ENCODE measurements around the gene USP3.

GRCh38 chr15:63513728-63514127, 9.3 kb downstream of the USP3 start:
- no peak for TF ChIP-seq CTCF (conservative IDR thresholded peaks at IDR 0.05; ENCODE audit: low read depth, low read length)
- no peak for TF ChIP-seq MAZ (IDR thresholded peaks at IDR 0.05; ENCODE audit: borderline replicate concordance, low read depth, low read length)
- TF ChIP-seq POLR2A (IDR thresholded peaks at IDR 0.05; ENCODE audit: low read depth, low read length) = no peak
- no peak for TF ChIP-seq RFX5 (IDR thresholded peaks at IDR 0.05; ENCODE audit: low read depth, low read length)
- TF ChIP-seq MAFK (IDR thresholded peaks at IDR 0.05; ENCODE audit: low read depth, low read length) = no peak
- no peak for TF ChIP-seq SMC3 (IDR thresholded peaks at IDR 0.05; ENCODE audit: low read depth, low read length)
- TF ChIP-seq MXI1 (IDR thresholded peaks at IDR 0.05; ENCODE audit: borderline replicate concordance, low read depth, low read length) = no peak
- TF ChIP-seq USF2 (IDR thresholded peaks at IDR 0.05; ENCODE audit: low read depth, low read length) = no peak
- TF ChIP-seq RCOR1 (IDR thresholded peaks at IDR 0.05; ENCODE audit: insufficient replicate concordance, low read length) = no peak
- no peak for TF ChIP-seq RAD21 (IDR thresholded peaks at IDR 0.05; ENCODE audit: low read length)
- TF ChIP-seq CEBPB (IDR thresholded peaks at IDR 0.05; ENCODE audit: low read depth, low read length) = no peak
- no peak for TF ChIP-seq FOS (IDR thresholded peaks at IDR 0.05; ENCODE audit: low read depth, low read length)
